Keratinocyte (primary cell): ENCODE results near the gene CRISP2. TPM values are rescaled to one million over a fixed set of nuclear protein-coding genes. Genes with fewer than 3 reads are reported as not detected.

Source experiments
- DNase-seq: peaks from one replicate; pipeline ENCODE4 v3.0.0-alpha.2; 2011; ENCODE audit warnings: low read depth, missing footprints, low spot score
- FAIRE-seq: peaks from 2 replicates; lab custom pipeline; 2011; peaks lifted over from hg19 to GRCh38; lab: Jason Lieb, UNC
- H2AFZ ChIP-seq: 2 replicates; pipeline ENCODE4 v1.6.0; 2012; ENCODE audit warnings: low read length, control low read depth, inconsistent platforms; ENCODE audit not compliant: control insufficient read depth
- H3K27ac ChIP-seq: 2 replicates; pipeline ENCODE4 v1.5.1; 2011; ENCODE audit warnings: low read length; ENCODE audit not compliant: control insufficient read depth, insufficient read depth
- H3K27me3 ChIP-seq: 3 replicates; pipeline ENCODE4 v1.6.0; 2011; ENCODE audit warnings: low read length; ENCODE audit not compliant: control insufficient read depth, insufficient read depth; ENCODE audit errors: extremely low read depth
- H3K36me3 ChIP-seq, 2 experiments: 2 replicates in 1 of 2; 3 replicates in 1 of 2; pipeline ENCODE4 v1.5.1; 2011; ENCODE audit warnings: low read length in 2 of 2, mild to moderate bottlenecking in 1 of 2; ENCODE audit not compliant: control insufficient read depth in 2 of 2, insufficient read depth in 2 of 2; ENCODE audit errors: extremely low read depth in 1 of 2
- H3K4me1 ChIP-seq: 3 replicates; pipeline ENCODE4 v1.5.1; 2011; ENCODE audit warnings: low read length; ENCODE audit not compliant: control insufficient read depth, insufficient read depth; ENCODE audit errors: extremely low read depth
- H3K4me2 ChIP-seq: 3 replicates; pipeline ENCODE4 v1.6.0; 2011; ENCODE audit warnings: low read depth, low read length; ENCODE audit not compliant: control insufficient read depth, insufficient read depth; ENCODE audit errors: extremely low read depth
- H3K4me3 ChIP-seq, 3 experiments: fragments of 200-600 bp in 1 of 3; sonication (generic) in 1 of 3; 2 replicates in 2 of 3; 3 replicates in 1 of 3; pipeline ENCODE4 v1.5.1; 2011 to 2016; ENCODE audit warnings: low read length in 3 of 3, mild to moderate bottlenecking in 3 of 3, control low read depth in 2 of 3, inconsistent platforms in 1 of 3, low read depth in 1 of 3, mixed read lengths in 1 of 3, mixed run types in 1 of 3, moderate library complexity in 1 of 3; ENCODE audit not compliant: control insufficient read depth in 2 of 3, insufficient read depth in 2 of 3; ENCODE audit errors: extremely low read depth in 1 of 3
- H3K79me2 ChIP-seq: 2 replicates; pipeline ENCODE4 v1.6.0; 2012; ENCODE audit warnings: low read length; ENCODE audit not compliant: control insufficient read depth, insufficient read depth
- H3K9ac ChIP-seq: 3 replicates; pipeline ENCODE4 v1.6.0; 2011; ENCODE audit warnings: low read length; ENCODE audit not compliant: control insufficient read depth, insufficient read depth; ENCODE audit errors: extremely low read depth
- H3K9me1 ChIP-seq: 3 replicates; pipeline ENCODE4 v1.6.0; 2011; ENCODE audit warnings: low read length; ENCODE audit not compliant: control insufficient read depth, insufficient read depth; ENCODE audit errors: extremely low read depth
- H3K9me3 ChIP-seq: 2 replicates; pipeline ENCODE4 v1.5.1; 2012; ENCODE audit warnings: low read depth, low read length; ENCODE audit not compliant: control insufficient read depth
- H4K20me1 ChIP-seq: 3 replicates; pipeline ENCODE4 v1.6.0; 2011; ENCODE audit warnings: low read length; ENCODE audit not compliant: control insufficient read depth, insufficient read depth; ENCODE audit errors: extremely low read depth
- EZH2 ChIP-seq: IDR thresholded peaks from one replicate; pipeline ENCODE4 v1.6.1; 2012; ENCODE audit warnings: inconsistent platforms, mild to moderate bottlenecking, low read length, moderate library complexity
- dilution Hi-C: fragments of 300-500 bp; cut with MboI; formaldehyde crosslinking; loops from one replicate; pipeline ENCODE4 v1.7.0; 2020; ENCODE audit warnings: low sequenced_read_pairs; ENCODE audit not compliant: extremely low pct_ligation_motif_present
- polyA plus RNA-seq, 5 experiments: library from polyadenylated mRNA; depleted of rRNA in 3 of 5; stranded (reverse) in 3 of 5; stranded (forward) in 1 of 5; unstranded in 1 of 5; fragments of >200 nt; gene quantifications; 1 replicate in 1 of 5; 2 replicates in 3 of 5; 3 replicates in 1 of 5; pipeline versions ENCODE4 v1.2.1 to v1.2.3, GENCODE V29; 2011 to 2012; ENCODE audit warnings: missing spikeins in 2 of 5, low read depth in 1 of 5, low replicate concordance in 1 of 5
- TF ChIP-seq, protein P1 (sequence below), 3 experiments: IDR thresholded peaks in 1 of 3; conservative IDR thresholded peaks in 1 of 3; optimal IDR thresholded peaks in 1 of 3; 2 replicates in 2 of 3; 3 replicates in 1 of 3; pipeline versions ENCODE3 to v1.5.1; 2011; ENCODE audit warnings: low read length in 3 of 3, mild to moderate bottlenecking in 3 of 3, moderate library complexity in 2 of 3, control low read depth in 1 of 3, inconsistent platforms in 1 of 3; ENCODE audit not compliant: insufficient read depth in 2 of 3; ENCODE audit errors: extremely low read depth in 1 of 3

CRISP2 gene
- polyA plus RNA-seq, 1 donor (not counting 4 experiments of a cell fraction or from before 2014, with no cell fraction given): not detected

GRCh38 chr6:49676671-49677281 is 36.6 kb downstream of the CRISP2 start:
- TF ChIP-seq, protein P1, sequence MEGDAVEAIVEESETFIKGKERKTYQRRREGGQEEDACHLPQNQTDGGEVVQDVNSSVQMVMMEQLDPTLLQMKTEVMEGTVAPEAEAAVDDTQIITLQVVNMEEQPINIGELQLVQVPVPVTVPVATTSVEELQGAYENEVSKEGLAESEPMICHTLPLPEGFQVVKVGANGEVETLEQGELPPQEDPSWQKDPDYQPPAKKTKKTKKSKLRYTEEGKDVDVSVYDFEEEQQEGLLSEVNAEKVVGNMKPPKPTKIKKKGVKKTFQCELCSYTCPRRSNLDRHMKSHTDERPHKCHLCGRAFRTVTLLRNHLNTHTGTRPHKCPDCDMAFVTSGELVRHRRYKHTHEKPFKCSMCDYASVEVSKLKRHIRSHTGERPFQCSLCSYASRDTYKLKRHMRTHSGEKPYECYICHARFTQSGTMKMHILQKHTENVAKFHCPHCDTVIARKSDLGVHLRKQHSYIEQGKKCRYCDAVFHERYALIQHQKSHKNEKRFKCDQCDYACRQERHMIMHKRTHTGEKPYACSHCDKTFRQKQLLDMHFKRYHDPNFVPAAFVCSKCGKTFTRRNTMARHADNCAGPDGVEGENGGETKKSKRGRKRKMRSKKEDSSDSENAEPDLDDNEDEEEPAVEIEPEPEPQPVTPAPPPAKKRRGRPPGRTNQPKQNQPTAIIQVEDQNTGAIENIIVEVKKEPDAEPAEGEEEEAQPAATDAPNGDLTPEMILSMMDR (optimal IDR thresholded peaks at IDR 0.05 in 1 of 3, IDR thresholded peaks at IDR 0.05 in 1 of 3, conservative IDR thresholded peaks at IDR 0.05 in 1 of 3; ENCODE audit: extremely low read depth in 1 of 3, insufficient read depth in 2 of 3, low read length in 3 of 3): no peak
- no peak for TF ChIP-seq EZH2
- Histone ChIP-seq H3K27ac (no peak overlapping the region), H3K27me3 (no peaks in the 10 kb centered on the region), H3K9me1 (no peaks in the 10 kb centered on the region), H3K9ac (no peak overlapping the region), H3K4me1 (no peaks in the 10 kb centered on the region), H3K4me3 (no peak overlapping the region), H3K4me2 (no peak overlapping the region), H3K36me3 (no peaks in the 10 kb centered on the region), H3K9me3 (no peaks in the 10 kb centered on the region), H4K20me1 (no peaks in the 10 kb centered on the region), H3K79me2 (no peaks in the 10 kb centered on the region), H2AFZ (no peak overlapping the region)
- dilution Hi-C loops: no loop called here
- FAIRE-seq (no peak), DNase-seq (no peak)

DNA sequence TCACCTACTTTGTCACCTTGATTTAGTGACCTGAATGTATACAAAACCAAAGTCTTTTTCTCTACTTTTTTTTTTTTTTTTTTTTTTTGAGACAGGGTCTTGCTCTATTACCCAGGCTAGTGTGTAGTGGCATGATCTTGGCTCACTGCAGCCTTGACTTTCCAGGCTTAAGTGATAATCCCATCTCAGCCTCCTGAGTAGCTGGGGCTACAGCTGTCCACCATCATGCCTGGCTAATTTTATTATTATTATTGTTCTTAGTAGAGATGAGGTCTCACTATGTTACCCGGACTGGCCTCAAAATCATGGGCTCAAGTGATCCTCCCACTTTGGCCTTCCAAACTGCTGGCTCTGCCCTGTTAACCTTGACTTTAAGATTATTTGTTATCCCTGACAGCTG is 37.5 kb downstream of the CRISP2 start:
- Histone ChIP-seq H3K9ac (no peak overlapping the region), H3K79me2 (no peaks in the 10 kb centered on the region), H3K4me2 (no peak overlapping the region), H3K9me1 (no peaks in the 10 kb centered on the region), H3K27ac (no peak overlapping the region), H3K36me3 (no peaks in the 10 kb centered on the region), H3K9me3 (no peaks in the 10 kb centered on the region), H3K4me3 (no peak overlapping the region), H3K27me3 (no peaks in the 10 kb centered on the region), H2AFZ (no peak overlapping the region), H4K20me1 (no peaks in the 10 kb centered on the region), H3K4me1 (no peaks in the 10 kb centered on the region)
- dilution Hi-C loops: no loop called here
- no peak for TF ChIP-seq EZH2
- TF ChIP-seq, protein P1 (optimal IDR thresholded peaks at IDR 0.05 in 1 of 3, IDR thresholded peaks at IDR 0.05 in 1 of 3, conservative IDR thresholded peaks at IDR 0.05 in 1 of 3; ENCODE audit: extremely low read depth in 1 of 3, insufficient read depth in 2 of 3, low read length in 3 of 3): no peak
- DNase-seq (no peak), FAIRE-seq (no peak)
